Spleen (tissue), 11 donors: Measurements from ENCODE around the gene GLDN. TPM values are rescaled to one million over a fixed set of nuclear protein-coding genes. Genes with fewer than 3 reads are reported as not detected.
A peak's percentile ranks its signal among the peaks of the same experiment; 100 is the strongest.

Experiments
- DNase-seq: peaks from one replicate; pipeline ENCODE4 v3.0.0-alpha.2; 2020
- H3K27ac ChIP-seq, 8 donors: fragments of 200-600 bp; sonication (generic) in 7 of 8; 1 replicate in 4 of 8; 2 replicates in 4 of 8; pipeline versions ENCODE4 v1.5.0 to v1.8.0; 2016 to 2021; ENCODE audit warnings: inconsistent platforms in 4 of 8, mild to moderate bottlenecking in 4 of 8, moderate library complexity in 1 of 8
- H3K27me3 ChIP-seq, 7 donors: fragments of 200-600 bp; sonication (generic) in 6 of 7; replicated peaks in 1 of 7; 1 replicate in 4 of 7; 2 replicates in 3 of 7; pipeline versions ENCODE4 v1.5.0 to v1.8.0; 2016 to 2021; ENCODE audit warnings: inconsistent platforms in 3 of 7, mild to moderate bottlenecking in 1 of 7
- H3K36me3 ChIP-seq, 6 donors: fragments of 200-600 bp; sonication (generic) in 5 of 6; 1 replicate in 4 of 6; 2 replicates in 2 of 6; pipeline versions ENCODE4 v1.5.0 to v1.8.0; 2016 to 2021; ENCODE audit warnings: inconsistent platforms in 2 of 6
- H3K4me1 ChIP-seq, 6 donors: fragments of 200-600 bp; sonication (generic) in 5 of 6; 1 replicate in 3 of 6; 2 replicates in 3 of 6; pipeline versions ENCODE4 v1.5.0 to v1.8.0; 2016 to 2021; ENCODE audit warnings: inconsistent platforms in 3 of 6
- H3K4me3 ChIP-seq, 8 donors: fragments of 200-600 bp; sonication (generic) in 7 of 8; 1 replicate in 4 of 8; 2 replicates in 4 of 8; pipeline versions ENCODE4 v1.5.0 to v1.8.0; 2016 to 2021; ENCODE audit warnings: inconsistent platforms in 4 of 8, mild to moderate bottlenecking in 4 of 8, moderate library complexity in 2 of 8
- H3K9me3 ChIP-seq, 8 donors: fragments of 200-600 bp; sonication (generic) in 7 of 8; 1 replicate in 4 of 8; 2 replicates in 4 of 8; pipeline versions ENCODE4 v1.5.0 to v1.8.0; 2016 to 2021; ENCODE audit warnings: inconsistent platforms in 4 of 8
- CTCF ChIP-seq, 11 experiments: fragments of 200-600 bp in 7 of 11; fragments of 450-650 bp in 4 of 11; sonication (generic) in 4 of 11; IDR thresholded peaks in 8 of 11; conservative IDR thresholded peaks in 3 of 11; 1 replicate in 7 of 11; 2 replicates in 4 of 11; pipeline versions ENCODE4 v1.4.0 to v1.8.0; 2016 to 2021; ENCODE audit warnings: antibody characterized with exemption in 11 of 11, inconsistent platforms in 4 of 11, mild to moderate bottlenecking in 1 of 11
- POLR2A ChIP-seq, 3 donors: fragments of 450-650 bp; IDR thresholded peaks; one replicate each; pipeline ENCODE4 v1.5.1; 2017; ENCODE audit warnings: antibody characterized with exemption in 3 of 3, mild to moderate bottlenecking in 1 of 3
- POLR2AphosphoS5 ChIP-seq, 3 donors: sonication (generic); formaldehyde crosslinking; IDR thresholded peaks; one replicate each; pipeline ENCODE4 v1.5.1; 2017; ENCODE audit warnings: antibody characterized with exemption in 3 of 3
- WGBS, 5 donors: extraction: QIAGEN DNeasy Blood & Tissue Kit in 3 of 5; methylation state at CpG; one replicate each; pipeline versions ENCODE4 v1.1.5 to v1.1.7; 2013 to 2018; 5-methylcytosine and 5-hydroxymethylcytosine counted together
- intact Hi-C: fragments of 100-400 bp; cut with DNase I; formaldehyde crosslinking; loops from one replicate; pipeline ENCODE4 v1.15.0; 2023; ENCODE audit warnings: low total_unique reads
- polyA plus RNA-seq, 3 donors: library from polyadenylated mRNA; stranded (reverse); fragments of 200-250 nt; gene quantifications; one replicate each; pipeline ENCODE4 v1.2.1, GENCODE V29; 2013
- total RNA-seq, 7 donors: library from RNA; depleted of rRNA in 3 of 7; stranded (reverse); fragments of >200 nt in 3 of 7; fragmentation: NEBNext Ultra II Directional in 4 of 7; extraction: Animal tissue kit (Norgen Biotek cat#: 25700) in 4 of 7; gene quantifications; one replicate each; pipeline versions ENCODE4 v1.1.0 to v1.2.1, GENCODE V29; 2016 to 2021
- donor health status: healthy with polysubstance abuse.
- donor health status: DM: no; HTN: no; CAD: no; lungs with moderate emphysema.
- donor health status: DM: no; HTN: no; CAD: no.
- donor health status: Bipolar disorder and iron deficiency.
- donor health status: healthy.
- donor health status: DM: no; HTN: no; CAD: no.
- donor health status: DM: yes; HTN: yes; CAD: no.

GLDN gene
- total and polyA plus RNA-seq, 10 donors = 0.94 to 18.2 (median 3.5) TPM

DNA sequence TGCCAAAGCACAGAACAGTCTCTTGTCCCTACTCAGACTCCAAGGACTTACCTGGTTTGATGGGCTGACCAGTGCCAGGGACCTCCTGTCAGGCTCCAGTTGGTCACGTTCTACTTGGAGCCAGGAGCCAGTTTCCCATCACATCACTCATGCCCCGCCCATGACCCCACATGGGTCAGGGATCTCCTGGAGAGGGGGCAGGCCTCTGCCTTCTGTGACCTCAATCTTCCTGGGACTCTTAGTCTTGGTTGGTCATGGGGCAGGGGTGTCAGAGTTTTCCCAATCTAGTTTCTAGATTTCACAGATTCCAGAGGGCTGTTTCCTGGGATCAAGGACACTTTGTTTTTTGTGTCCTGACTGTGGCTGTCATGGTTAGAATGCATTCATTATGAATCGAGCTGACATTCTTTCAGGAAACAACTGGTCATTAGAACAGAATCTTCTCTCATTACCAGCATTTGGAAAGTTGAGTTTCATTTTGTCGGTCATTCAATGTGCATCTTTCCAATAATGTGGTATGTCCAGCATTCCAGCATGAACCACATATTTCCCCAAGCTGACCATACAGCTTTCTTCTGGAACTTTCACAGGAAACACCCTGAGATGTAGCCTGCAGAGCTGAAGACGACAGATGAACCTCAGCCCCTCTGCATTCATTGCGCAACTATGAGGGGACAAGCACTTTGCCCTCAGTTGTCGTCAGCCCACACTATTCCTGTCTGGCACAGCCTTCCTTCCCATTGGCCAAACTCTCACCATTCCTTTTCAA, 22.9 kb upstream of the GLDN start:
- intact Hi-C loops = no loop called here
- Histone ChIP-seq H3K27me3 (no peaks in the 10 kb centered on the region), H3K4me3 (no peak overlapping the region), H3K36me3 (no peaks in the 10 kb centered on the region), H3K4me1 (peaks cover 0 to 17% (median 8%) of the 10 kb centered on the region in 6 donors), H3K27ac (peak overlapping the region in 7 of 8 donors; percentile 36 to 75 (median 71)), H3K9me3 (no peaks in the 10 kb centered on the region)
- DNase-seq = no peak
- 60 to 64% (median 63%) methylated on average over 7 of the region's 7 CpGs for WGBS, 5 donors
- TF ChIP-seq POLR2AphosphoS5 (IDR thresholded peaks at IDR 0.05) = peak in 2 of 3 donors; percentile 35 to 60
- TF ChIP-seq POLR2A (IDR thresholded peaks at IDR 0.05) = no peak

DNA sequence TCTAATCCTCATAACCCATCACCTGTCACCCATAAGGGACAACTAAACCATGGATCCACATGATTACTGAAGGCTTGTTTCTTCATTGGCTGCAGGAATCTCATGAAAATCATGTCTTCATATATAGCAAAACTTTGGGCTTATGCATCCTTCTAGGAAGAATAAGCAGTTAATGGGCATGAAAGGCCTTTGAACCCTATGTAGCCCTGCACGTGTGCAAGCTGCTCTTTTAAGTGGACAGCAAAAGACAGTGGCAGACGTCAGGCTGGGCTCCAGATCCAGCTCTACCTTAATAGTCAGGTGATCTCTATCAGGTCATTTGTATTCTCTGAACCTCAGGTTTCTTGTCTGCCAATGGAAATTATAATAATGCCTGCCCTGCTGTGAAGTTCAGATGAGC, 21.9 kb upstream of the GLDN start:
- intact Hi-C loops = no loop called here
- H3K4me3 ChIP-seq = no peak overlapping the region
- H3K9me3 ChIP-seq = no peaks in the 10 kb centered on the region
- WGBS, 5 donors = 68 to 88% (median 73%) methylated on average over 2 of the region's 2 CpGs
- no peaks in the 10 kb centered on the region for H3K27me3 ChIP-seq
- H3K27ac ChIP-seq = peak overlapping the region in 4 of 8 donors; percentile 59 to 72 (median 72)
- no peak for TF ChIP-seq POLR2A (IDR thresholded peaks at IDR 0.05)
- no peak for TF ChIP-seq POLR2AphosphoS5 (IDR thresholded peaks at IDR 0.05)
- H3K36me3 ChIP-seq = no peaks in the 10 kb centered on the region
- H3K4me1 ChIP-seq = peaks cover 0 to 17% (median 8%) of the 10 kb centered on the region in 6 donors
- no peak for DNase-seq

DNA sequence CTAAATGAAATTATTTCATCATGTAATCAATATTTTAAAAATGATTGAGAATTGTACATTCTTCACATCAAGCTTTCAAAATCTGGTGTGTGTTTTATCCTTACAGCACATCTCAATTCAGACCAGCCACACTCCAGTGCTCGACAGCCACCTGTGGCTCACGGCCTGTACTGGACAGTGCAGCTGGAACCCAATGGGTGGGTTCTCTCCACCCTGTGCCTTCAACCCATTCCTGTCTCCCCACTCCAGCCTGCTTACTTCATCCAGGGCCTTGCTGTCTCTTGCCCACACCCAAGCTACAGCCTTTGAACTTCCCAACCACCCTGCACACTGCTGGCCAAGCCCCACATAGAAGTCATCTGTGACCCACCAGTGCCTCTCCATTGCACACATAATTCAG, 20.6 kb upstream of the GLDN start:
- WGBS, 5 donors = 84 to 93% (median 92%) methylated on average over 2 of the region's 2 CpGs

DNA sequence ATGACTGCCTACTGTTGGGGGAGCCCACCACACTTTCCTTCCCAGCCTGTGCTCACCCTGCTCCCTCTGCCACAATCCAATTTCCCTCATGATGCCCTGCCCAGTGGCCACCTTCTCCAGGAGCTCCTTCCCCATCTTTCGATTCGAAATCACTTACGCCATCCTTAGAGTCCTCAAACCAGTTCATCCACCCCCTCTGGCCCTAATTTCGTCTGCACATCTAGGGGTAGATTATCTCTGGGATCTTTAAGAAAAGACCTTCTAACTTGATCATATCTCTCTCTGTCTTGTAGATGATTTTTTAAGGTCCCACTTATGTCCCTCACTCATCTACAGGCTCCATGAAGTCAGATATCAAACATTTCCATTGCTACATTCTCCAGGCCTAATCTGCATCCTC, 20.1 kb upstream of the GLDN start:
- Histone ChIP-seq H3K4me3 (no peak overlapping the region), H3K27ac (no peak overlapping the region), H3K4me1 (peaks cover 0 to 17% (median 8%) of the 10 kb centered on the region in 6 donors), H3K27me3 (no peaks in the 10 kb centered on the region), H3K9me3 (no peaks in the 10 kb centered on the region), H3K36me3 (no peaks in the 10 kb centered on the region)
- no peak for DNase-seq
- WGBS, 5 donors = 70 to 81% (median 71%) methylated on average over 4 of the region's 4 CpGs
- intact Hi-C loops = no loop called here
- no peak for TF ChIP-seq CTCF (IDR thresholded peaks at IDR 0.05 in 8 of 11, conservative IDR thresholded peaks at IDR 0.05 in 3 of 11)
- TF ChIP-seq POLR2A (IDR thresholded peaks at IDR 0.05) = no peak
- TF ChIP-seq POLR2AphosphoS5 (IDR thresholded peaks at IDR 0.05) = no peak

More for the DNA sequence above, 20.6 kb upstream of the GLDN start:
- intact Hi-C loops = no loop called here
- Histone ChIP-seq H3K4me3 (no peak overlapping the region), H3K4me1 (peaks cover 0 to 17% (median 8%) of the 10 kb centered on the region in 6 donors), H3K27me3 (no peaks in the 10 kb centered on the region), H3K27ac (no peak overlapping the region), H3K36me3 (no peaks in the 10 kb centered on the region), H3K9me3 (no peaks in the 10 kb centered on the region)
- TF ChIP-seq CTCF (IDR thresholded peaks at IDR 0.05 in 8 of 11, conservative IDR thresholded peaks at IDR 0.05 in 3 of 11) (no peak), POLR2AphosphoS5 (IDR thresholded peaks at IDR 0.05) (no peak), POLR2A (IDR thresholded peaks at IDR 0.05) (no peak)
- DNase-seq = no peak

DNA sequence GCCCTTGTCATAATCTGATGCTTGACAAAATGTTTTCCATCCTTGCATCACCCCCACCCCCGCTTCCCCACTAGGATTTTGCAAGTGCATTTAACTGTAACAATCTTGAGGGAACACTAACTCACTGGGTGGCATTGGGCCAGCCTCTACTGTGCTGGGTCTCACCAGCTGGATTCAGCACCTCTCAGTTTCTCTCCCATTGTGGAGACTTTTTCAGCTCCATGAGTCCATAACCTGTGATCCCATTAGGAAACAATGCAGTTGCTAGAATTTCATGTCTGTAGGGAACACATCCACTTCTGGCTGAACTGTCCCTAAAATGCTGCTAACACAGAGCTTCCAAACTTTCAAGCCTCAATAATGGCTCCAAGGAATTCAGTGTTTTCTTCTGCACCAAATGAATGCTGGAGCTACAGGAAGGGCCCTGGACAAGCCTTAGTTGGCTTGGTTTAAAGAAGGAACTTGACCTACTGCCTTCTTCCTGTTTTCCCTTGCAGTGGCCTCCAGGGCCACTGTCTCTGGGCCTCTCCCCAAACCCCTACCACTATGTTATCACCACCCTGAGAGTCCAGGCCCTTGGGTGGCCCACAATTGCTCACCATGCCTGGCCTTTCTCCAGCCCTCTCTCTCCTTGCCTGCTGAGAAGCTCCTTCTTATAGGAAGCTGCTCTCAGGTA, 18.7 kb upstream of the GLDN start:
- intact Hi-C loops = no loop called here
- peak overlapping the region in 5 of 8 donors; percentile 47 to 72 (median 55) for H3K27ac ChIP-seq

More for the DNA sequence above, 18.7 kb upstream of the GLDN start:
- TF ChIP-seq POLR2A (IDR thresholded peaks at IDR 0.05) = no peak
- no peak for TF ChIP-seq POLR2AphosphoS5 (IDR thresholded peaks at IDR 0.05)
- no peak for TF ChIP-seq CTCF (IDR thresholded peaks at IDR 0.05 in 8 of 11, conservative IDR thresholded peaks at IDR 0.05 in 3 of 11)
- WGBS, 5 donors = 45 to 86% (median 68%) methylated on average over 1 of the region's 1 CpG
- H3K4me3 ChIP-seq = no peak overlapping the region
- no peak for DNase-seq
- no peaks in the 10 kb centered on the region for H3K36me3 ChIP-seq
- peaks cover 0 to 17% (median 8%) of the 10 kb centered on the region in 6 donors for H3K4me1 ChIP-seq
- no peaks in the 10 kb centered on the region for H3K9me3 ChIP-seq
- H3K27me3 ChIP-seq = no peaks in the 10 kb centered on the region
